Amygdala (tissue), 56 donors: Measurements from ENCODE around the gene CCDC167.
"Not testable (repeated sequence)": the region's sequence is repeated elsewhere in the genome, so short reads cannot be mapped to it uniquely, and the experiment has no call there.

ENCODE experiments used
- DNase-seq, 56 donors: peaks; one replicate each; lab custom pipeline; 2025; lab: John Stamatoyannopoulos, UW

Gene CCDC167

DNA sequence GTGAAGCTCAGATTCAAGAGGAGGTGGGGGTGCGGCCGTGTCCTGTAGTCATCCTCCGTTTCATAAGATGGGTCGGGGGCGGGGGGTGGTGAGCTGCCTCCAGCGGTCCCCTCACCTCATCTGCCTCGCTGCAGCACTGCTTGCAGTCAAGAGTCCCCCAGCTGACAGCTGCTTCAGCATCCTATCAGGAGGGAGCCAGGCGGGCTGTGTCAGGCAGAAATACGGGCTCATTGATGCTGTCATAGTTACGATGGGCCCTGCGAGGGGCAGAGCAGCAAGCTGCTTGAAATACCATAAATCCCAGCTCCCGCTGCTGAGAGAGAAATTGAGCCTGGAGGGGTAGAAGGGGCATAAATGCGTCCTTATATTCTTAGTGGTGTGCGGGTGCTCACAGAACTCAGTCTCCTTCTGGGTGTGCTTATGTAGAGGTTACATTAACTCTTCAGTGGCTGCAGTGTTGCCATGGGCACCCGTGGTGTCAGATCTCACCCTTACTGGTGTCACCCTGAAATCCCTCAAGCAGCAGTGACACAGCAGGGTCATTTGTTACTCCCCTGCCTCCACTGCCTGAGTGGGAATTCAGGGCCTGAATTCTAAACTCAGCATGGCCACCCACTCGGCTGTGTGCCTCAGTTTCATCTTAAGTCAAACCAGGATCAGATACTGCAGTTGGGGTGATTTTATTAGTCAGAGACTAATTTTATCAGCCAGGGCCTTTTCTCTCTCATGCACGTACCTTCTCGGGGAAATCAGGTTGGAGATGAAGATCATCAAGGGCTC lies 21.8 kb downstream of the CCDC167 start:
- DNase-seq = peak in 1 of 56 donors; percentile 32

DNA sequence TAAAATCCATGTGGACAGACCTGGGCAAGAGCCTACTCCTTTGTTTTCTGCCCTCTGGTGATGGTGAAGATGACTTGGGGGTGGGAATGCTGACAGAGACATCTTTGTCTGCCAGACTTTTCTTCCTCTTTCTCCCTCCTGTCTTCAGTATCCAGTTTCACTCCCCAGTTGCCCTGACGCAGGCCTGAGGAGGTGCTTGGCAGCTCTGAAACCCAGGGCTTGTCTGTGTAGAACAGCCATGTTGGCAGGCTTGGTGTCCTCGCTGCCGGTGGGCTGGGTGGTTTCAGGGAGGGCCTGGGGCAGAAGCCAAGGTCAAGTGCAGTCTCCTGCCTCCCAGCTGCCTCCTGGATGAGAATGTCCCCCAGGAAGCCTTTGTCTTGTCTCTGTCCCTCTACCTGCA lies 22.5 kb downstream of the CCDC167 start:
- peak in 1 of 56 donors; percentile 18 for DNase-seq

DNA sequence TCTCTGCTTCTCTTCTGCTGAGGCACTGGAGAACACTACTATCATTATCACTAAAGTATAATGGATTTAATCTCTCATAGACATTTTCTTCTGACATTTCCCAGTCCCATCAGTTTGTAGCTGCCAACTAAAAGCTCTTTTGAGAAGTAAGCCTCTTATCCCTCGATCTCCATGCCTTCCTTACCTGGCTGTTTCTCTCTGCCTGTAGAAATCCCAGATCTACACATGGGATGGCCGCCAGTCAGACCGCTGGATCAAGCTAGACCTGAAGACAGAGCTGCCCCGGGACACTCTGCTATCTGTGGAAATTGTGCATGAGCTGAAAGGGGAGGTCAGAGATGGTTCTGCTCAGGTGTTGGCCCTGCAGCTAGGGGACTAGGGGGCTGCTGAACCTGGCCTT lies 25.4 kb downstream of the CCDC167 start:
- DNase-seq = no peak

DNA sequence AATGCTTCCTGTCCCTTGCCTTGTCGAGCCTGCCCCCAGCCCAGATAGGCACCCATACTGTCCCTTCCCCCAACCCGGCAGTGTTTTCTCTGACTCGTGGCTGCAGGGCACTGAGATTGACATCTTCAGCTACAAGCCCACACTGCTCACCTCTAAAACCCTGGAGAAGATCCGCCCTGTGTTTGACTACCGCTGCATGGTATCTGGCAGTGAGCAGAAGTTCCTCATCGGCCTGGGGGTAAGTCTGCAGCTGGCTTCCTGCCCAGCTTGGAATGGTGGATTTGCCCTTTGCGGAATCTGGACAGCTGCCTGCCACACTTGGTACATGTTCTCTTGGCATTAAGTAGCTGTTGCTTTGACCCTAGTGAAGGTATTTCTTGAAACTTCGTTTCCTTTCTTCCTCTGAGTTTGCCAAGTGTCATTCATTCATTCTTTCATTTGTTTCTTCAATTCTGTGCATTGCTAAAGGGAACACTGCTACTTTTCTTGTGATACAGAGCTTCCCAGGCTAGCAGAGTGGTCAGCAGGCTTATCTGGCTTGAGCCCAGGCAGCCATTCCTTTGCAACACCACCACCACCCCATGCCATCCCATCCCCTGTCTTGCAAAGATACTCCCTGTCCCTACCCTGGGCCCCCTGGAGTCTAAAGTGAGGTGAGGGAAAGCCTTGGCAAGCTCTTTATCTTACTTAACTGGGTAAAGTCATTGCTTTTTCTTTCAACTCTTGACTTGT lies 26.2 kb downstream of the CCDC167 start:
- DNase-seq = peak in 9 of 56 donors; percentile 13 to 44 (median 26)

DNA sequence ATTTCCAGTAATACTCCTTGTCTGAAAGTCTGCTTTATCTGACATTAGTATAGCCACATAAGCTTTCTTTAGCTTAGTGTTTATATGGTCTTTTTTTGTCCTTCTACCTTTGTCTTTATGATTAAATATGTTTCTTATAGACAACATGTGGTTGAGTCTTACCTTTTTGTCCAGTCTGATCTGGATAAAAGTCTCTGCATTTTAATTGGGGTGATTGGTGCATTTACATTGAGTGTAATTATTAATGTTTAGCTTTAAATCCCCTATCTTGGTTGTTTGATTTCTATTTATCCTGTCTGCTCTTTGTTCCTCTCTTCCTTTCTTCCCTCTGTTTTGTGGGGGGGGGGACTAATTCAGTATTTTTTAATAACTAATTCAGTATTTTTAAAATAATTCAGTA lies 32.0 kb downstream of the CCDC167 start:
- no peak for DNase-seq

DNA sequence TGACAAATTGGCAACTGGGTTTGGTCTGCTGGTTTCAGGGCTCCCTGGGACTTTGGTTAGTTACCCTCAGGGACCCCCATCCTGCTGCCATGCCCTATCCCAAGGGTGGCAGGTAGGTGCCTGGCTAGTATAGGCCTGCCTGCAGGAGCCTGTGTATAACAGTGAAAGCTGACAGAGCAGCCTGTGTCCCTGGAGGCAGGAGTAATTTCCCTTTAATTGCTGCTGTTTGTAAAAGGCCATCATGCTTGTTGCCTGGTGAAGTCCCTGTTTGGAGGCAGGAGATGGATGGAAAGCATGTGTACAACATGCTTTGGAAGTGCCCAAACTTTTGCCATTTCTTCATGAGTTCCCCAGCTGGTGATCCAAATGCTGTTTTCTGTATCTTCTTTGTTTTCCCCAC lies 36.6 kb downstream of the CCDC167 start:
- no peak for DNase-seq

DNA sequence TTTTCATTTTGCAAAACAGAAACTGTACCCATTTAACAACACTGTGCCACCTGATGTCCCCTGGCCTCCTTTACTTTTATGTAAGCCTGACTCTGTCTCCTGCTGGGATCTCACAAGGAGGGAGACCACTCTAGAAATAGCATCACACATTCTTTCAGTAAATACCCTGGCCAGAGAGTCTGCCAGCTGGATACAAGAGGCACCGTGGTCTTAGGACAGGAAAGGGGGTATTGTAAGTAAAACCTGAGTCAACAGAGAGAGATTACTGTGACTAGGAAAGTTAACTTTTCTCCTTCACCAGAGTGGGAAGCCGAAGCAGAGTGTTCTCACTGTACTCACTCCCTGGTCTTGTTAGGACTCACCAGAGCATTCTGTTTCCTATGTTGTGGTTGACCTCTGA lies 38.9 kb downstream of the CCDC167 start:
- DNase-seq = no peak

DNA sequence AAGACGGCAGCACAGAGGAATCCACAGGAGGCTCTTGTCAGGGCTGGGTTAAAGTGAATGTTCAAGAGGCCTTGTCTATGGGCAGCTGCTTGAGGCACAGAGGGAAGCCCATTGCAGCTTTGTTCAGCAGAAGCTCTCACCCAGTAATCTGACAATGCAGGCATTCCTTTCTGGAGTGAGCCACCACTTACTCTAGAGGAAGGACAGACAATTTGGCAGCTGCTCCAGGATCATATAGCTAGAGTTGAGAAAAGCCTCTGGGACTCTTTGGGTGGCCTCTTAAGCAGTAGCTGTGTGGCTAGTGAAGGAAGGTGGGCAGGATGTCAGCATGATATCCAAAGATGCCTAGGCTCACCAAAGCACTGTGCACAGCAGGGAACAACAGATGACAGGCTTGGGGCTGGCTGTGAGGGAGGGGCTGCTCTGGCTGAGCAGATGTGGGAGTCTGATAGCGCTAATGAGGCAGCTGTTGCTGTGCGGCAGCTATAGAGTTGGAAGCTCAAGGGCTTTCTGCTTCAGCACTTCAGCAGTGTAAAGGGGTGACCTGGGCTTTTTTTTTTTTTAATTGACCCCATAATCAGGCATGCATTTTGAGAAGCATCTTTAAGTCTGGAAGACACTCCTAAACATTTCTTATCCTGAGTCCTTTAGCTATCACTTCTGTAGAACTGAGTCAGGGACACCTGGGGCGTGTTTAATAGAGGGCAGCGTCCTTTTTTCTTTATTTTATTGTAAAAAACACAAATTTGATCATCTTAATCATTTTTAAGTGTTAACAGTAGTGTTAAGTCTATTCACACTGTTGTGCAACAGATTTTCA lies 39.5 kb downstream of the CCDC167 start:
- DNase-seq = no peak

DNA sequence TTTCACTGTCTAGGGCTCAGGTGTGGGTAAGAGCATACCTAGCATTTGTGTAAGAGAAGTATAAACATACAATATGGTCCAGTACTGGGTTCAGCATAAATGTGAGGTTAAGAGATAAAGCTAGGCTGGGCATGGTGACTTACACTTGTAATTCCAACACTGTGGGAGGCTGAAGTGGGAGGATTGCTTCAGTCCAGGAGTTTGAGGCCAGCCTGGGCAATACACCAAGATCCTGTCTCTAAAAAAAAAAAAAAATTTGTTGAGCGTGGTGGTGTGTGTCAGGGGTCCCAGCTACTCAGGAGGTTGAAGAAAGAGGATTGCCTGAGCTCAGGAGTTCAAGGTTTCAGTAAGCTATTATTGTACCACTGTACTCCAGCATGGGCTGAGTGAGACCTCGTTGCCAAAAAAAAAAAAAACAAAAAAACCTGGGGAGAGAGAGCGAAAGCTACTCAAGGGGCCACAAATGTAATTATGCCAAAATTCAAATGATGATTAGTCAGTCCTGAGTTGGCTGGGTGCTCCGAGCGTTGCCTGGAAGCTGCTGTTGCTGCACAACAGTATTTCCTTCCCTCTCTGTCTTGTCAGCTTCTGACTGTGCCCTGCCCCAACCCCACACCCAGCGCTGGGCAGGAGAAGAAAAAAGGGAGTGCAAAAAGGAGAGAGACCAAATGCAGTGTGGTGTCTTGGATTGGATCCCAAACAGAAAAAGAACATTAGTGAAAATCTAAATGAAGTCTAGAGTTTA lies 42.7 kb downstream of the CCDC167 start:
- peak in 21 of 56 donors; percentile 6 to 41 (median 21) for DNase-seq

DNA sequence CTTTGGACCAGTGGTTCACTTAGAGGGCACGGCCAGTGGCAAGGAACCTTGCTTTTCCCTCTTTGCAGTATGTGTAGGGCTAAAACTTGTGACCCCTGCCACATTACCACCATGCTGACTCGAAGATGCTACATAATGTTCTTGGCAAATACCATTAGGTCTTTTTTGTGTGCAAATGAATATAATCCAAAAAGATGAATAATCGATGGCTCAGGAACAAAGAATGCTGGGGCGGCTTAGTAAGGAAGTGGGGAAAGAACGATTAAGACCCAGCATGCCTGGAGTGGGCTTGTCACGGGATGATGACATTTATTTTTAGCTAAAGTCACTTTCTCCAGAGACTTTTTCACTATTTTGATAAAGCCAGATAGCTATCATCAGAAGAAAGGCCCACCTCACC lies 43.6 kb downstream of the CCDC167 start:
- DNase-seq = no peak

DNA sequence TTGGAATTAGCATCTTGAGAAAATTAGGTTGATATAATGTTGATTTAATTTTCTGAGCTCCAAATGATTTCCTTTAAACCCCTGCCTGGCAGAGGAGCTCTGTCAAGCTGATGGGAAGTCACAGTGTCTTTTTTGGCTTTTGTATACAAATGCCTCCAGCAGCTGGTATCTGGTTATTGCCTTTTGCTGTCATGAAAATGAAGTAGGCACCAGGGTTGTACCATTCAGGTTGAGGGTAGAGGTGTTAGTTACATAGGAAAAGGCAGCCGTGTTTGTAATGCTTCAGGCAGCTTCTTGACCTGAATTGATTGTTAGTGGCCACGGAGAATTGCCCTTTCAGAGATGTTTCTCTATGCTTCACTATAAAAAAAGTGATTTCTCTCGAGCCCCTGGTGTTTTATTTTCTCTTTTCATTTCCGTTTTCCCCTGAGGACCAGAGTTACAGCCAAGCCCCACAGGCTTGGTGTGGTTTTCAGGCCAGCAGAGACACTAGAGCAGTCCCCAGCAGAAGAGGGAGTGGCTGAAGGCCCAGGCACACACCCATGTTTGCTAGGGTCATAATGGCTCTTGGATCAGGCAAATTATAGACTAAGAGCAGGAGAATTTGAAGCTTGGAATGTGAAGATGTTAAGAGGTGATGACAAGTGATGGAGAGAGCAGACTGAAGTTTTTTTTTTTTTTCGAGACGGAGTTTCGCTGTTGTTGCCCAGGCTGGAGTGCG lies 45.1 kb downstream of the CCDC167 start:
- no peak for DNase-seq

DNA sequence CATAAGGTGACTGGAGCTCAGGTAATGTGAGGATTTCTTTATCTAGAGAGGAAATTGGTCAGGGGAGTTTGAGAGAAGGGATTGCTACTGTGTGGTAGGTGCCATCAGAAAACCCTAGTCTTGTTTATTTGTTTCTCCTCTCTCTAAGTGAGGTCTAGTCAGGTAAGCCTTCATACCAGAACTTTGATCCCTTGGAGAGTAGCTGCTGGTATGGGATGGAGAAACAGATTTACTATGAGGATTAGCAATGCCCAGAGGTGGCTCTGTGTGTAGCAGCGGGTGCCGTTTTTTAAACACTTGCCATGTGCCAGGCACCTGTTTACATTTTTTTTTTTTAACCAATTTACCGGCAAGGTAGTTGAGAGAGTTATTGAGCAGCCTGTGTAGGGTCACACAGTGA lies 47.2 kb downstream of the CCDC167 start:
- DNase-seq = no peak

DNA sequence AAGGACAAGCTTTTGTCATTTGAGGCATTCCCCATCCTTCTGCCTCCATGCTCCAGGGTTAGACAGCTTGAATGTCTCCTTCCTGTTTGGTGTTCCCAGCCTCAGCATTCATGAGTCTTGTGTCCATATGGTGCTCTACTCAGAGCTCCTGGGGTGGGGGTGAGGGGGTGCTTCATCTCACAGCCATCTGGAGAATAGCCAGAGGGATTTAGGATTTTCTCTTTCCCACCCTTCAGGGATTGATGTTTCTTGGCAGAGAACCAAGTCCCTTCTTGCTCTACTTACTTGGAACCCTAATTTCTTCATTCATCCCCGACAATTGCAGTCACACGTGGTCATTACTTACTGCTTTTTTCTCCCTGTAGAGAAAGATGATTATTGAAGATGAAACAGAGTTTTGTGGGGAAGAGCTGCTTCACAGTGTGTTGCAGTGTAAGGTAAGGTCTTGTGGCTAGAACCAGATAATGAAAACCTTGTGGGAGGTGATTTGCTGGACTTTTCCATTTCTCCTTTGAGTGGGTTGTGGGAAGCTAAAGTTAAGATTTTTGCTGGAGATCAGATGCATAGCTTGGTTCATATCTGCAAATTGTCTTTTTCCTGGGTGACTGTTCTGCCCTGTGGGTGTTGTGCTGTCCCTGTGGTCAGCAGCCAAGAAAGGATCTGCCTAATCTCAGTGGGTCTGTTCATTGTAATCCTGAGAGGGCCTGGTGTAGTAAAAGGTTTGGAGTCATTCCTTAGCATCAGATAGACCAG lies 48.1 kb downstream of the CCDC167 start:
- peak in 3 of 56 donors; percentile 3 to 17 (median 10) for DNase-seq

DNA sequence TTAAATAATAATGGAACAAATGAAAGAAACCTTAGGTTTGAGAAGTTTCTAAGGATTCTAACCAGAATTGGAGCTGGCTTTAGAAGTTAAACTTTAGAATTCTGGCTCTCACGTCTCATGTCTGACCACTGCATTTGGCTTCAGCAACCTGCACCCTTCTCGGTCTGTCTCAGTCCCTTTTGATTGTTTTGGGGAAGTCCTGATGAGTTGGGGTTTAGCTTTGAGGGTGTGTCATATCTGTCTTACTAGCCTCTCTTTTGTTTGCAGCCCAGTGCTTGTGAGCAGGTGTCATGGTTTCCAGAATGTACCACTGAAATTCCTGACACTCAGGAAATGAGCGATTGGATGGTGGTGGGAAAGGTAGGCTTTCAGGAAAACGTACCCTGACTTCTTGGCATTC lies 49.7 kb downstream of the CCDC167 start:
- DNase-seq = no peak

DNA sequence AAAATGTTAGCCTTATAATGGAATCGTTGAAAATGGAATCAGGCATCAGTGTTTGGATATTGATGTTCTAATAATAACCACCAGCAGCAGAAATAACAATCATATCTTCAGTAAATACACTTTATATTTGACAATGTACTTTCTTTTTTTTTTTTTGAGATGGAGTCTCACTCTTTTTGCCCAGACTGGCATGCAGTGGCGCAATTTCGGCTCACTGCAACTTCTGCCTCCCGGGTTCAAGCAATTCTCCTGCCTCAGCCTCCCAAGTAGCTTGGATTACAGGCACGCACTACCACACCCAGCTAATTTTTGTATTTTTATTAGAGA lies 56.5 kb downstream of the CCDC167 start:
- DNase-seq = not testable (repeated sequence)

DNA sequence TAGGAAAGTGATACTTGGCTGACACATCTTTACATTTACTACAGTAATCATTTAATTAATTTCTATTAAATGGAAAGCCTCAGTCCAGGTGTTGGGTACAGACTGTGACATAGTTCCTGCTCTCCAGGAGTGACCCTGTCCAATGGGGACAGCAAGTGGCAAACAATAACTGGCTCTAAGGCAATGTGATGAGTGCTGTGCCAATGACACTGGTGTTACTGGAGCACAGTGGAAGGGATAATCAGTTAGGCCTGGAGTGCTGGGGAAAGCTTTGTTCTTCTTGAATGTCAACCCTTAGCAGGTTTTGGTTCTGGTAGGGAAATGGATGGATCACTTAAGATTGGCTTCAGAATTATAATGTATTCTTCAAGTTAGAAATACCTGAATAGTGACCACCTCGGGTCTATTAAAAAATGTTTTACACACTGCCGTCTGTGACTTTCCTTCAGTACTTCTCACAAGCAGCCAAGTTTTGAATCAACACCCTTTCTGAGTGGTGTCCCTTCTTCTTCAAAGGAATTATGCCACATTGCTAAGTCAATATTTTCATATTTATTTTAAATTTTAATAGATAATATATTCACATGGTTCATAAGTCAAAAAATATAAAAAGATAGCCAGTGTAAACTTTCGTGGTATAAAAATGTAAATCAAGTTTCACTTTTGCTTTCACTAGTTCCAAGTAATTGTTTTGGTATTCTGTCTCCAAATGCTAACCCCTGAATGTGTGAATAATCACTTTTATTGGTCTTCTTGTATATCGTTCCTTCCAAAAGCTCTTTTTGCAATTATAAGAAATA lies 57.1 kb downstream of the CCDC167 start:
- no peak for DNase-seq

DNA sequence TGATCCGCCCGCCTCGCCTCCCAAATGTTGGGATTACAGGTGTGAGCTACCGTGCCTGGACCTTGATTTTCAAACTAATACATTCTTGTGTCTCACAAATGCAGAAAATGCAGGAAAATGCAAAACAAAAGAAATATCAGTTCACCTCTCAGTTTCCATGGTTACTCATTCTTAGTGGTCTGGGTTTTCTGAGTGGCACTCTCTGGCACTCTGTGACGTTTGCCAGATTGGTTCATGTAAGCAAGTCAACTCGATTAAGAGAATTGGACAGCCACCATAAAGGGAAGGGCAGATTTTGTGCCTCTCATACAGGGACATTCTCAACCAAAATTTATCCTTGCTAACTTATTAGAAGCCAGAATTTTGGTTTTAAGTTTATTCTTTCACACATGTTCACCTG lies 58.0 kb downstream of the CCDC167 start:
- no peak for DNase-seq

DNA sequence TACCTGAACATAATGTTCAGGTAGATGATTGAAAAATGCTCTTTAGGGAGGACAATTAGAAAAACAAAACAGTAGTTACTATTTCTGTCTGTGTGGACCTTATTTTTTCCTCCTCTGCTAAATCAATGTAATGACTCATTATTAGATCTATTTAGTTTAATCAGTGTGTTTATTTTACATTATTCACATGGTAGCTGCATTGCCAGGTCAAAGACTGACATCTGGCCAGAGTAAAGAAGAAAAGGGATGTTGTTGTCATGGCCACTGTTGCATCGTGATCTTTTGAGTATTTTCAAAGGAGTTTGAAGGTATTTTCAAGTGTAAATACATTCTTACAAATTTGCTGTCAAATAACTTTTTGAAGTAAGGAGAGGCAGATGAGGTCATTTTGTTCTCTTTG lies 60.8 kb downstream of the CCDC167 start:
- DNase-seq = no peak
